ENCODE data around the gene DIO3. TPM values are rescaled to one million over a fixed set of nuclear protein-coding genes. Genes with fewer than 3 reads are reported as not detected.
"Not testable (repeated sequence)": the region's sequence is repeated elsewhere in the genome, so short reads cannot be mapped to it uniquely, and the experiment has no call there.

DIO3 gene
- total and polyA plus RNA-seq, 2 of the 13 experiments (the other 11 are each of a cell fraction or from before 2014, with no cell fraction given) = not detected

- Histone ChIP-seq H3K4me1 (ENCODE audit: insufficient read depth, low read length) (peaks cover 11% of the 10 kb centered on the region), H3K27me3 (ENCODE audit: control insufficient read depth in 1 of 2, insufficient read depth in 2 of 2, low read length in 2 of 2) (peaks cover 8 to 34% of the 10 kb centered on the region in 2 experiments; a peak in 4 of 5 replicates), H3K4me2 (ENCODE audit: low read depth, low read length) (peak overlapping the region; percentile 15; the same call in 1 of the 2 replicates)
- DNase-seq (ENCODE audit: low spot score); intact Hi-C loops (cut with micrococcal nuclease; ENCODE audit: unreplicated experiment); FAIRE-seq; H3K79me2 ChIP-seq (ENCODE audit: insufficient read depth, low read length); H3K9ac ChIP-seq (ENCODE audit: insufficient read depth, low read depth, low read length); H2AFZ ChIP-seq (ENCODE audit: low read length); H4K20me1 ChIP-seq (ENCODE audit: insufficient read depth, low read length); H3K36me3 ChIP-seq (replicated peaks in 1 of 2; ENCODE audit: control insufficient read depth in 1 of 2, insufficient read depth in 2 of 2, low read length in 2 of 2); ATAC-seq; BruUV-seq (replicated peaks); H3K27ac ChIP-seq (ENCODE audit: extremely low read length, insufficient read depth, low read length); CTCF ChIA-PET (ENCODE audit: low intra/inter-chr PET ratio, low total read pairs); H3K9me3 ChIP-seq (ENCODE audit: low read length); POLR2A ChIA-PET; H3K4me3 ChIP-seq (replicated peaks in 1 of 3; ENCODE audit: insufficient read depth in 1 of 3, low read depth in 2 of 3, low read length in 3 of 3); TF ChIP-seq FOXA1 (CRISPR knock-in tag; IDR thresholded peaks at IDR 0.05): not testable (repeated sequence)
- TF ChIP-seq ZNF282 (IDR thresholded peaks at IDR 0.05; ENCODE audit: partially characterized antibody) = peak; percentile 66
- TF ChIP-seq IKZF1 (IDR thresholded peaks at IDR 0.05) = 0 out of 2 replicates have a peak, but pooled peaks have one; percentile 27
- 0 out of 2 replicates have a peak, but pooled peaks have one; percentile 53 for TF ChIP-seq ZNF207 (IDR thresholded peaks at IDR 0.05; ENCODE audit: borderline replicate concordance)
- peak; percentile 27; the same call in 1 of the 2 replicates for TF ChIP-seq FOXA1 (IDR thresholded peaks at IDR 0.05)
- peak; percentile 45; the same call in 1 of the 2 replicates for TF ChIP-seq ATM (IDR thresholded peaks at IDR 0.05; ENCODE audit: borderline replicate concordance)
- peak; percentile 94 for TF ChIP-seq ZNF646 (CRISPR knock-in tag; IDR thresholded peaks at IDR 0.05)
- 0 out of 2 replicates have a peak, but pooled peaks have one; percentile 20 for TF ChIP-seq TRIM24 (CRISPR knock-in tag; IDR thresholded peaks at IDR 0.05)
- 14% methylated on average over 4 of the region's 5 CpGs for WGBS (ENCODE audit: low lambda C conversion rate)
- in situ Hi-C loops (cut with HindIII; ENCODE audit: extremely low pct_ligation_motif_present, low pct_unique_long_range_greater_than_20kb) = loop anchor here (5.0 kb wide), 1 partner anchor 373 kb away; no protein-coding TSS in a partner anchor
Measured at GRCh38 chr14:101555669-101556043, 5.6 kb upstream of the DIO3 start.
